GM12875 (cell line): ENCODE data around the gene COBLL1.

Source experiments
- H3K4me3 ChIP-seq: one replicate; pipeline ENCODE4 v1.5.1; 2011; ENCODE audit warnings: low read depth, low read length, control low read depth
- CTCF ChIP-seq: IDR thresholded peaks from 2 replicates; pipeline ENCODE4 v1.5.1; 2011; ENCODE audit warnings: low read depth, mild to moderate bottlenecking, control low read depth, inconsistent platforms, low read length, moderate library complexity, borderline replicate concordance; ENCODE audit not compliant: insufficient read depth

COBLL1 gene

DNA sequence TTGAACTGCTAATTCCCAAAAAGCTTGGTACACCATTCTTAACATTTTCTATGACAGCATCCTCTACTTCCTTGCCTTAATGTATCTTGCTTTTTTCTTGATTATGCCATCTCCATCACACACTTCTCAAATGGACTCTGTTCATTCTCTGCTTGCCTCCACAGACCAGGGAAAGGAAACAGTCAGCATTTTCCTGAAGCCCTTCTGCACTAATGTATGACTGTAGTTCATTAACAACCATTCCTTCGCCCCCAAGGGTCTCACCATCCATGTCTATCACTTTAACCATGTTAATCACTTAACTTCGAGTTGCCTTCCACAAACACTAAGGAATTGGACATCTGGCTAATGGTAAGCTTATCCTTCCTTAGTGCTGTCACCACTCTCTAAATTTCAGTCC lies 54.8 kb downstream of the COBLL1 start:
- TF ChIP-seq CTCF, result no peak
- H3K4me3 ChIP-seq, result no peak overlapping the region

DNA sequence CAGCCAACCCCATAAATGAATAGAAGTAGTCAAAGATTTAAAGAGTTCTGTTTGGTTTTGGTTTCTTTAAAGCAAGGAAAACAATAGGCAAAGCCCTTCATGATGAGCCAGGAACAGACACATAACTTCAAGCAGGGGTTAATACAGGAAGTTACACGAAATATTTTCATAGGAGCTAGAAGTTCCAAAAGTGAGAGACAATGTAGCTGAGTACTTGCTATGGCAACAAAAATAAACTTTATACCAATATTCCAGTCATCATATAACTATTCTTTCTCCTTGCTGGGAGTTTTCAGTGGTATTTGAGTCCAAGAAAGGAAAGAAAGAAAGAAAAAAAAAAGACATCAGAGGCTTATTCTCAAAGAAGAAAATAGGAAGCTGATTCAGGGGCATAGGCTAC lies 56.2 kb downstream of the COBLL1 start:
- no peak for TF ChIP-seq CTCF

GRCh38 chr2:164784376-164784775 lies 57.2 kb downstream of the COBLL1 start:
- no peak overlapping the region for H3K4me3 ChIP-seq
- no peak for TF ChIP-seq CTCF

More for the DNA sequence above, 56.2 kb downstream of the COBLL1 start:
- H3K4me3 ChIP-seq, result no peak overlapping the region

DNA sequence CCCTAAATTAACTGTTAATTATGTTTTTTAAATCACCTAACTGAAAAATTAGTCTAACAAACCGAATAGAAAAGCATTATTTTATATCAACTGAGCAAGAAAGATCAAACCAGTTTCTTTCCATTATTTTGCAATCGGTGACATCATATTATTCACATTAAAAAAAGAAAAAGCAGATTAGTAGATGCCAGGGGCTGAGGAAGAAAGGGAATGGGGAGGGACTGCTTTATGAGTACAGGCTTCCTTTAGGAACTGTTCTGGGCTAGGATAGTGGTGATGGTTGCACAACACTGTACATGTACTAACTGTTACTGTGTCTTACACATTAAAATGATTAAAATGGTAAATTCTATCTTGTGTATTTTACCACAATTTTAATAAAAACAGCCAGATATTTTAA lies 59.3 kb downstream of the COBLL1 start:
- TF ChIP-seq CTCF, result no peak

GRCh38 chr2:164781394-164781793 lies 60.2 kb downstream of the COBLL1 start:
- H3K4me3 ChIP-seq, result no peak overlapping the region
- TF ChIP-seq CTCF, result no peak

More for the DNA sequence above, 59.3 kb downstream of the COBLL1 start:
- no peak overlapping the region for H3K4me3 ChIP-seq

- H3K4me3 ChIP-seq, result no peak overlapping the region
- TF ChIP-seq CTCF, result no peak
Measured at GRCh38 chr2:164780611-164781178, 60.9 kb downstream of the COBLL1 start.

DNA sequence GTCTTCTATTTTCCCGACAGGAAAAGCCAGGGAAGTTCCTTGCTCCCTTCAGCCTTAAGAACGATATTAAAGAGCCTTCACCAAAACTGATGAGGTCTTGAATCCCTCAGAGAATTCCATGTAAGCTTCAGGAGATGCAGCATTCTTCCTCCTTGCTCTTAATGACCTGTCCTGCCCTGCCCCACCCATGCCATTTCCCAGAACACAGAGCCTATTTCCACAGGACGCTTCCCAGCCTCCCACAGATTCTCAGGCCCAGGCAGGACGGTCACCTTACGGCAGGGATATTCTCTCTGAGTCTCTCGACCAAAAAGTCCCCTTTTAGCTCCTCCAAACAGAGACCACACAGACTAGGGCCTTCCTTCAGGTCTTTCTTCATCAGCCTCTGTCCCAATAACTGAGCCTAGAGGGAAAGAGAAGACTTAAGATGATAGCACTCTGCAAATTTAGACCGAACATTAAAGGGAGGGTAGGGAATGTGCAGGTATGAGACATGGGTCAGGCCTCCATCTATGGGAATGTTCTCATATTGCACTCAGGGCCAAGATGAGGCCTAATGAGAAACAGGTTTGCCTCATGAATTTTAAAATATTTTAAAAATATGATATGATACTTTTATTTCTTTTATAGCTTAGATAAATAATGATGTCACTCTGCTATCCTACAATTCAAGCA lies 62.1 kb downstream of the COBLL1 start:
- TF ChIP-seq CTCF, result no peak
- H3K4me3 ChIP-seq, result no peak overlapping the region
